GM18870 (cell line): ENCODE results near the gene TMTC2.
"Not testable (repeated sequence)": the region's sequence is repeated elsewhere in the genome, so short reads cannot be mapped to it uniquely, and the experiment has no call there.

Source experiments
- ATAC-seq: cut with Tn5 transposase; IDR thresholded peaks from one replicate; pipeline ENCODE4 v1.9.1; 2021; ENCODE audit warnings: moderate library complexity; ENCODE audit not compliant: unreplicated experiment

The TMTC2 gene

DNA sequence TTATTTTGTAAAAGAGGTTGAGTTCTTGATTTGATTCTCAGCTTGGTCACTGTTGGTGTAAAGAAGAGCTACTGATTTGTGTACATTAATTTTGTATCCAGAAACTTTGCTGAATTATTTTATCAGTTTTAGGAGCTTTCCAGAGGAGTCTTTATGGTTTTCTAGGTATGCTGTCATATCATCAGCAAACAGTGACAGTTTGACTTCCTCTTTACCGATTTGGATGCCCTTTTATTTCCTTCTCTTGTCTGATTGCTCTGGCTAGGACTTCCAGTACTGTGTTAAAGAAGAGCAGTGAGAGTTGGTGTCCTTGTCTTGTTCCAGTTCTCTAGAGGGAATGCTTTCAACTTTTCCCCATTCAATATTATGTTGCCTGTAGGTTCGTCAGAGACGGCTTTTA, 431.2 kb downstream of the TMTC2 start:
- ATAC-seq, result not testable (repeated sequence)

DNA sequence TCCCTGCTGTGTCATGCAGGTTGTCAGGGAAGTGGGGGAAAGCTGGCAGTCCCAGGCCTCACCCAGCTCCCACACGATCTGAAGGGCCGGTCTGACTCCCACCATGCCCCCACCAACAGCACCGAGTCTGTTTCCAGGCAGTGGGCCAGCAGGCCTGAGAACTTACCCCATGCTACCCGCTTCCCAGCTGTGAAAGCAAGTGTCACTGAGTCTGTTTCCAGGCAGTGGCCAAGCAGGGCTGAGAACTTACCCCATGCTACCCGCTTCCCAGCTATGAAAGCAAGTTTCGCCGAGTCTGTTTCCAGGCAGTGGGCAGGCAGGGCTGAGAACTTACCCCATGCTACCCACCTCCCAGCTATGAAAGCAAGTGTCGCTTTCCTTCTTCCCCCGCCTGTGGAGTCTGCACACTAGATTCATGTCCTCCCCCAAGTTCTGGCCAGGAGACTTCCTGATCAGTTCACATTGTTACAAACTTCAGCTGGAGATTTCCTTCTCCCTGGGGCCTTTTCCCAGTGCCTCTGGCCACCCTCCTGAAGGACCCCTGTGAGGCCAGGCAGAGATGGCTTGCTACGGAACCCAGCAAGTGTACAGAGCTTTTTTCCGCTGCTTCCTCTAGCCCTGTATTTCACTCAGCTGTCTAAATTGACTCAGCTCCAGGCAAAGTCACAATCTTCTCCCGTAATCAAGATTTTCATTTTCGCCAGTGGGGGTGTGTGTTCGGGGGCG, 435.4 kb downstream of the TMTC2 start:
- ATAC-seq, result no peak

DNA sequence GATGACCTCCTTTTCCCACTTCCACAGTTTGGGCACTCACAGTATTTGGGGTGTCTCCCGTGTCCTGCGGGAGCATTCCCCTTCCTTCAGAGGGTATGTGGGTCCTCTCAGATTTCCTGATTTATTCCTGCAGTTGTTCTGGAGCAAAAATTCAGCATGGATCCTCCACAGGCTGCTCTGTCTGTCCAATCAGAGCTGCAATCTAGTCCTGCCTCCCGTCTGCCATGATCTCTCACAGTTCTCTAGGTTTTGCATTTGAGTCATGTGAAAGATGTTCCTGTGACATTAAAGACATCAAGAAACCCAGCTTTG, 435.9 kb downstream of the TMTC2 start:
- no peak for ATAC-seq

DNA sequence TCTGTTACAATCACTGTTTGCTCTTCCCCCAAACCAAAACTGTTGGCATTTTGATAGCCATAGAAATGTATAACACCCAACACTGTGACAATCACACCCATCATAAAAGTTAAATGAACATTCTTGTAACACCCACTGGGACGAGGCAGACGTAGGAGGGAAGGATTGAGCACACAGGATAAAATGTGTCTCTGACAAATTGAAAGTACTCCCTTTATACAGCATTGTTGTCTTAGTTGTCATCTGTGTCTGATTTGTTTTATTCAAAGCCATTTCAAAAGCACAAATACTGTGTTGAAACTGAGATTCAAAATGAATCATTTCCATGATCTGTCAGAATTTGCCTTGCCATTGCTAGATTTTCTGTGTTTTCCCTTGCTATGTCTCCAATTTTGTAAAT, 436.3 kb downstream of the TMTC2 start:
- no peak for ATAC-seq

DNA sequence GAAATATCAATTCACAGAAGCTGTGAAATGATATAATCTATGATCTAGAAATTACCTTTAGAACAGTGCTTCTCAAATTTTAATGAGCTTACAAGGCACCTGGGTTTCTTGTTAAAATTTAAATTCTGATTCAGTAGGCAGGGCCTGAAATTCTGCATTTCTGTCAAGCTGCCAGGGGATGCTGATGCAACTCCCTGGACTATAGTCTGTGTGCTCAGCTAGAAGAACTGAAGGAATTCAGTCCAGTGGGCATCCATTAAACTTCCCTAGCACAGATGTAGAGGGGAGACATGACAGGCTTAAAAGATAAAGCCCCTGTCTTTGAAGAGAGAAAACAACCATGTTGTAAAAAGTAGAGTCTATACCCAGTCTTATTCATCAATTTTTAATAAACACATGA, 441.8 kb downstream of the TMTC2 start:
- ATAC-seq, result no peak

DNA sequence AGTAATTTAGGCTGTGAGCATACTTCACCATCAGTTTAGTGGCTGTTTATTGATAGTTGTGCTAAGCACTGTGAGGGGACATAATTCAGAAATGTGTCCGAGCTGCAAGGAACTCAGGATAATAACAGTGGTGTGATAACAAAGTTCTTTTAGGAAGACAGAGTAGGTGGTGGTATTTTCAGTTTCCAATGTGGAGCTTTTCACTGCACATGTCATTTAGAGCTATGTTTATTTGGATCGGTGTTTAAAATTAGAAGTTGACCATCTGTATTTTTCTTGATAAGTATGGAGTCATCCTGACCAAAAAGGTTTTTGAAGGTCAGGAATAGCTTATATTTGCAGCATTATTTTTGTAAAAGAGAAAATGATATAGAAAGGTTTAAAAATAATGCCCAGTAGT, 443.5 kb downstream of the TMTC2 start:
- no peak for ATAC-seq

DNA sequence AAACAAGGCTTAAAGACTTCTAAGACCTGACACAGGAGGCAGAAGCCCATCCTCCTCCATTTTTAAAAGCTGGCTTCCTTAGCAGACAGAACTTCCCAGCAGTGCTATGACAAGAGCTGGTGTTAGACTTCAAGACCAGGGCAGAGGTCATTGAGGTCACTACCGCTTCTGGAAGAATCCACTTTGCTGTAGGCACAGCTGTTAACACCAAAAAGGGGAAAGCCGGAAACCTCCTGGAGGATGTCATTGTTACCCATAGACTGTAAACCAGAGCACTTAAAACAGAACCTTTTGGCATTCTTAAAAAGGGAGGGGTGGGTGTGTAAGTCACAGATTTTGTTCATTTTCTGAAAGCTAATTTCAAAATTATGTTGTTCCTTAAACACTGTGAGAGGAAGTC, 445.7 kb downstream of the TMTC2 start:
- ATAC-seq, result no peak

DNA sequence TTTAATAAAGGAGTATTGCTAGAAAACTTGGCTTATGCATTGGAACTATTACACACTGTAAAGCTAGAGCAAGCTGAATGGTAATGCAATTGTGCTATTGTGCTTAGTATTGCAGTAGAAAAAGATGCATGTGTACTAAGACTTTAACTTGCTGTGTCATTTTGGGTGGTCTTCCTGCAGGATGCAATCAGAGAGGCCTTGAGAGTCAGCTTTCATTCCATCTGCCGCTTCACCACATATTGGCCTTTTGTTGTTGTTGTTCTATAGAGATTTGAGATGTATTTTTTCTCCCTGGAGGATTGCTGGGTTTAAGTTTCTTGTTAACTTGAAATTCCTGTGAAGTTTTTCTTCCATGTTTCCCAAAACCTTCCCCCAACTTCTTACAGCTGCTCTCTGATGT, 449.7 kb downstream of the TMTC2 start:
- no peak for ATAC-seq

DNA sequence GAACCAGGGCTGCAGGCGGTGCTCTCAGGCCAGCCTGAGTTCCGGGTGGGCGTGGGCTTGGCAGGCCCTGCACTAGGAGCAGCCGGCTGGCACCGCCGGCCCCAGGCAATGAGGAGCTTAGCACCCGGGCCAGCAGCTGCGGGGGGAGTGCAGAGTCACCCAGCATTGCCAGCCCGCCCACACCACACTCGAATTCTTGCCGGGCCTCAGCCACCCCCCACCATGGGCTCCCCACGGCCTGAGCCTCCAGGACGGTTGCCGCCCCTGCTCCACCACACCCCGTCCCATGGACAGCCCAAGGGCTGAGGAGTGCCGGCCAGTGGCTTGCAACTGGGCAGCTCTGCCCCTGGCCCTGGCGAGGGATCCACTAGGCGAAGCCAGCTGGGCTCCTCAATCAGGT, 453.4 kb downstream of the TMTC2 start:
- ATAC-seq, result no peak

DNA sequence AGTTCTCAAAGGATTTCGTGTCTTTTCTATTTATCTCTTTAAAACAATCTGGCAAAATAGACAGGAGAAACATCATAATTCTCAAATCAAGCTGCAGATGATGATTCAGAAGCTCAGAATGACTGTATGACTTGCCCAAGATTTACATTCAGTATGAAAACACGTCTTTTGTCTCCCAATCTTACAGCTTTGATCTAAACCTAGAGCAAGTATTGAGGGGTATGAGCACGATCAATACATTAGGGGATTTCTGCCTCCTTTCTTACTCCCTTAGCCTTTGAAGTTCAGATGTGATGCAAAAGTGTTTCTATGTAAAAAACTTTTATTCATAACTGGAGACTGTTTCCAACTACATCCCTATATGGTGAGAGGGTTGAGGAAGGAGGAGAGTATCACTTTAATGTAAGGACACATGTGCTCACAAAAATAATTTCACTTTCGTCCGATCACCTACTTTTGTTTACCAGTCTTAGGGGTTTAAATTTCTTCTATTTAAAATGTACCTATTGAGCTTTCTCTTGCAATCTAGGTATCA, 454.8 kb downstream of the TMTC2 start:
- no peak for ATAC-seq

DNA sequence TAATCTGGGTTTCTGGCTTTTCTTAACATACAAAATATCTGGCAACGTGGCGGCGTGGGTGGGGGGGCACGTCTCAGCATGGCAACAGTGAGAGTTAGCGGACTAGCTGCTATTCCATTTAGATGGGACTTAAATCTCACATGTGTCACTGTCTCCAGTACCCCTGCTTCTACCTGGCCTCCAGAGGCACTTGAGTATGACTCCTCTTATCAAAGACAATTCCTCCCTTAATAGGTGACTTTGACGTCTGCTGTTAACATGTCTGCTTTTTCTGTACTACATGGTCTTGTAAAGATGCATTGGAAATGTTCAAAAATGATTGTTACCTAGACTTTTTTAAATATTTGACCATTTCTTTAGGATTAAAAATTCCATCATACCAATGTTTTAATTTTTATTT, 456.2 kb downstream of the TMTC2 start:
- ATAC-seq, result no peak

DNA sequence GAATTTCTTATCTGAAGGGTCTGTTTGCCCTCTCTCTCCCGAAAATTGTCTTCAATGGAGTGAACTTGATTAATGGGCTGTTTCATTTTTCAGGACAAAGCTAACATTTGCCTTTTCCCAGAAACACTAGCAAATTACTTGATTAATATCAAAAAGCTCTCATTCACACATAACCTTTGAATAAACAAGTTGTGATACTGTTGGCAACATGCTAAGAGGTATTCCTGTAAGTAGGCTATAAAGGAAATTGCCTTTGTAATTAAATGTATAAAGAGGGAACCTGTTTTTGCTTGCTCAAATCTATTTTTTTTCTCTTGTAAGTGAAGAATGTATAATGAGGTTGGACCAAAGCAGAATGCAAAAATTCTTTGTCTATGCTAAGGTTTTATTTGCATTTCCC, 457.2 kb downstream of the TMTC2 start:
- ATAC-seq, result no peak

DNA sequence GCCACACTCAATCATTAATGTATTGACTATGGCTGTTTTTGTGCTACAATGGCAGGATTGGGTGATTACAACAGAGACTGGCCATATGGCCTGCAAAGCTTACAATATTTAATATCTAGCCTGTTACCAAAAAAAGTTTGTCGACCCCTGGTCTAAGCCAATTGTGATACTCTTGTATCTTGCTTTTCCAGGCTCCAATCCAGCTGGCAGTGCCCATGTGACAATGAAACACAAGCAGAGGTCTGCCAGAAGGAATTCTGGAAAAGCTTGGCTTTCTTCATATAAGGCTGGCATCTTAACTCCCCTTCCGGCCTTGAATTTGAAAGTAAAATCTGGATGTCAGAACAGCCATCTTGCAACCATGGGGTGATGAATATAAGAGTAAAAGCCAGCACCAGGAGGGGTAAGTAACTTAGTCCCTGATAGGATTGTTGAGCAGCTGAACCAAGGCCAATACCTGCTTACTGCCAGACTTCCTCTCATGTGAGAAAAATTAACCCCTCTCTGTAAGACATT, 458.7 kb downstream of the TMTC2 start:
- ATAC-seq, result no peak

DNA sequence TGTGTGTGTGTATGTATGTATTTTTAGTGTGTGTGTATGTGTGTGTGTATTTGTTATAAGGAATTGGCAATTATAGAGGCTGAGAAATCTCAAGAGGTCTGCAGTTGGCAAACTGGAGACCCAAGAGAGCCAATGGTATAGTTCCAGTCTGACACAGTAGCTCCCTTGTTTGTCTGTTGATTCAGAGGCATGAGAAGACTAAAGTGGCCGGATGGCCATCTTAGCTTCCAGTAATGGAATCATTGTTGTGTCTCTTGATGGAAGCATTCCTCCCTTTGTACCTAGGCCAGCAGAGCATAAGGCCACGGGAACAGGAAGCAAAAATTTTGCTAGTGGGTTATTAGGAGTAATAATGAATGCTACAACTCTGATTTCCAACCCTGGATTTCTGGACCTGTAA, 460.6 kb downstream of the TMTC2 start:
- no peak for ATAC-seq

DNA sequence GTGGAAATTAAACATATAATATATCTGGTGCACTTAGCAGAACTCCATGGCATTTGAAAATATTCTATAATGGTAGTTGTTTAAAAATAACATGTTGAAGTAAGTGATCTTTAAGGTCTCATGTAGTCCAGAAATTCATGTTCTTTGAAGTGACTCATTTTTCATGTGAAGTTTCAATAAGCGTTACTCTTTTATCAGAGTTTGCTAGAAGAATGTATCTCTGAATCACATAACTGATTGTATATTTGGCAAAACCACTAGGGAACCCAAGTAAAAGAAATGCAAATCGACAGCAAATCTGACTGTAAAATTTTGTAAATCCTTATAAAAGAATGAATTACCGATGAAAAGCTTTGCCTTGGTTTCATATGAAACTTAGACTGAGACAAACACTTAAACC, 463.3 kb downstream of the TMTC2 start:
- no peak for ATAC-seq

DNA sequence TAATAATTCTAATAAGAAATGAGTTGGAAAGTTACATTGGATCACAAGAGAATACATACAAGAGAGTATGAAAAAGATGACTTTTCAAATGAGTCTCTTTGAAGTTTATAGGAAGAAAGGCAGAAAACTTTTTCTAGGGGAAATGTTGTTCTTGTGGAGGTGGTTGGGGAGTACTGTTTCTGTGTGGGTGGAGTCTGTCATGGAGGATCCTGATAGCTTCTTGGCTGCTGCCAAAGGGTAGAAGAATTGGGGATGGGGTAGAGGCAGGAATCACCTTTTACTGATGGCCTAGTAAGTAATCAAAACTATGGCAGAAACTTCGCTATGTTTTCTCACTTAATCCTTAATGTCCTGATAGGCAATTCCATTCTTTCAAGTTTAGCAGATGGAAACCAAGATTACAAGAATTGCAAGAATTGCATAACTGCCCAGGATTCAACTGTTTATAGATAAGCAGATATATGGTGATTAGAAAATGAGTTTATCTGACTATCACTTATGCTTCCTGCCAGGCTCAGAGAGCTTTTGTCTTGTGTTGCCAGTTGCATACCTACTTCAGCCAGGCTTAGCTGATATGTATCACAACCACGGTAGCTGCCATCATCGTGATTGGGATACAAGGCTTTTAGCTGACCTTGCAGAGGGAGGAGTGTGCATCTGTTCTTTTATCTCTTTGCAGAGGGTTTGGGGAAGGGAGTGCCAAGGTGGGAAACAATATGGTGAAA, 463.9 kb downstream of the TMTC2 start:
- no peak for ATAC-seq

DNA sequence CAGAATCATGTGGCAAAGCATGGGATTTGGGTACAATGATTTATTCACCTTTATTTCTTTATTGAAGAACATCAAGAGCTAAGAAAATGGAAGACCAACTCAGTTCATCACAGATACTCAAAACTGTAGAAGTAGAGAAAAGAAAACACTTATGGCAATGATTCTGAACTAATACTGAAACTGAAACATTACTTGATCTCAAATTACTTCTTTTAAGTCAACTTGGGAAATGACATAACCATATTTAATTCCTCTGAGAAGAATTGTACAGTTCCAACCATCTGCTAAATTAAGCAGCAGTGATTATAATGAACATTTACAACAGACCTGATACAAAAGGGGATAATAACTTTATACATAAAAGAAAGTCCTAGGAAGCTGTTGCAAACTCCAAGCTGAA, 466.5 kb downstream of the TMTC2 start:
- peak; percentile 90 for ATAC-seq

DNA sequence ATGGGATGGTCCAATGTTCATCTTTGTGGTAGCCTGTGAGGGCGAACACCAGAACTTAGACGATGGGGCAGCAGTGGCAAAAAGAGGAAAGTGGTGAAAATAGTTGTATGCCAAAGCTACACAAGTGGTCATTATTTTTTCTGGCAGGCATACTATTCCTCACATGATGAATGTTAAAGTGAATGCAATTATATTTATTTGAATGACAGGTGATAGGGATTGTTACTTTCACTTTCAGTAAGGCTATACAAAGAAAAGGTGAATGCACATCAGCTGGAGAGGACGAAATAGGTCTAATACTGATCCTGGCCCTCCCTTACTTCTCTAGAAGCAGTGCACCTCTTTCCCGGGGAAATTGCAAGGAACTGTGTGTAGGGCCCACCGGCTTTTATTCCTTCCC, 470.1 kb downstream of the TMTC2 start:
- no peak for ATAC-seq

DNA sequence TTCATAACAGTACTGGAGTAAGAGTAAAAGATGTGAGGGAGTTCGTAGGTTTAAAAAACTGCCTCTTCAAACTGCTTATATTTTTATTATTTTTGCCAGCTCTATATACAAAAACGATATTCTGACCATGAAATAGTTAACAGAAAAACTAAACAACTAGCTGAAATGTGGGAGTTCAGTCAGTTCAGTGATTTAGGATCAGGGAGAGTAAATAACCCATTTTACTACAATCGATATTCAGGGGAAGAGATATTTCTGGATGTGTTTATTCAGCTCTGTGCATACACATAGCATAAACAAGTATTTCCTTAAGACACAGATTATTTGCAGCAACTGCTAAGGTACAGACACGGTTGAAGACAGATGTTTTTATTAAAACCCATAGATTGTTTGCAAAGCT, 470.9 kb downstream of the TMTC2 start:
- no peak for ATAC-seq

DNA sequence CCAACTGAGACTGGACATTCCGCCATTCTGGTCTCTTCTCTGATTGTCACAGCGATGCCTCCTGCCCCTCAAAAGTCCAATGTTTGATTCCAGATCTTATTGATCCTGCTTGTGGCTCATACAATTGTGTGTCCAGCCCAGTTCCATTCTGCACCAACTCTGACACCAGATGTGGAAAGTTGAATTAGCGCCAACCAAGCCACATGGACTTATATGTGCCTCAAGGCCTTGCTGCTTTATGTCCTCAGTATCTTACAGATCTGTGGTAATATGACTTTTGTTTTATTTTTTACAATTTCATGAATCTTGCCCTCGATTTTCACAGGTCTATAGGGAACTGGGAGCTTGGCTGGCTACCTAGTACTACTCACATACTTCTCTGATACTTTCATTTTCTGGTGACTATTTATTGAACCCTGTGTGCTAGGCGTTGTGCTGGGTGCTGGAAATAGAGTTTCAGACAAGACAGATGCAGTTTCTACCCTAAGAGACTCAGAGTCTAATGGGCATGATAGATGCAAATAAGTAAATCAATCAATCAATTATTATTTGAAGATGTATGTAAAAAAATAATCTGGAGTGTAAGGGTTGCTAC, 472.0 kb downstream of the TMTC2 start:
- ATAC-seq, result peak; percentile 65

DNA sequence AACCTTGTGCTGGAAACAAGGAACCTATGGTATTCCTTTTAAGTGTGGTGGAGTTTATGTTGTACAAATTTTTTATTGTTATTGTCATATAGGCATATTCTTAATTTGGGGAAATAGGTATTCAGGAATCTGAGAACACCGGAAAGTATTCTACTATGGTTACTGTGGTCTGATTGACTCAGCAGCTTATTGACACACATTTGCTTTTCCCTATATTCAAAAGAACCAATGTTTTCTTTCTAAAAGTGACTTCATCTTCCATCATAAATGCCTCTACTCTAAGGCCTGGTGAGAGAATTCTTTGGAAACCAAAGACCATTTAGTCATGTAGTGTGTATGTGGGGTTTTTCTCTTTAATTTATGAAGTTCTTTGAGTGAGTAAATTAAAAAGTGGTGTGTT, 474.8 kb downstream of the TMTC2 start:
- ATAC-seq, result no peak

DNA sequence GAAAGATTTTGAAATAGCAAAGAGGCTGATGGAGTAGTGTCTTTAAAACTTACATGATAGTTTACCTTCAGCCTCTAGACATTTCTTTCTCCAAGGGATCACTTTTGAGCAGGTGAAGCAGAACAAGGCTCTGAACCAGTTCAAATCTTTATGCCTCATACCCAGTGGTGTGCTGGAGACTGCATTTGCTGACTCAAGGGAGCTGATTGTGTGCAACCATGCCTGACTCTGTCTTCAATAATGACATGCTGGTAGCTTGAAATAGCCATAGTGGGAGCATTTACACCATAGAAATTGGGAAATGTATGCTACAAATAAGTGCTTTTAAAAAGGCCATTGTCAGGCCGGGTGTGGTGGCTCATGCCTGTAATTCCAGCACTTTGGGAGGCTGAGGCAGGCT, 482.0 kb downstream of the TMTC2 start:
- no peak for ATAC-seq
